Panc1 (cell line): ENCODE data around the gene SPCS3. TPM values are rescaled to one million over a fixed set of nuclear protein-coding genes. Genes with fewer than 3 reads are reported as not detected.

ENCODE experiments used
- ATAC-seq: fragments of 200-7000 bp; cut with Tn5 transposase; 2 replicates; pipeline ENCODE4 v1.9.1; 2020; ENCODE audit warnings: mild to moderate bottlenecking, moderate library complexity
- BruUV-seq: library from RNA; stranded (reverse); fragments of 400-500 nt; replicated peaks from 2 replicates; lab custom pipeline; 2021; lab: Mats Ljungman, UMichigan
- CTCF ChIA-PET: fragments of 300-600 bp; sonication (Branson Sonifier 250); formaldehyde crosslinking; loops from one replicate; lab custom pipeline; 2022; ENCODE audit warnings: antibody characterized with exemption; lab: Charles Lee
- POLR2A ChIA-PET: fragments of 300-600 bp; sonication (Branson Sonifier 250); formaldehyde crosslinking; loops from one replicate; lab custom pipeline; 2022; ENCODE audit warnings: antibody characterized with exemption; lab: Charles Lee
- DNase-seq: peaks from one replicate; pipeline ENCODE4 v3.0.0-alpha.2; 2010; ENCODE audit warnings: low read depth, low spot score
- H3K27ac ChIP-seq: 2 replicates; pipeline ENCODE4 v1.5.1; 2011; ENCODE audit warnings: mild to moderate bottlenecking, low read length, inconsistent platforms
- H3K27me3 ChIP-seq: fragments of 200-500 bp; sonication (Bioruptor generic); 2 replicates; pipeline ENCODE4 v1.6.0; 2014; ENCODE audit warnings: low read length, inconsistent platforms; ENCODE audit not compliant: control insufficient read depth, insufficient read depth
- H3K36me3 ChIP-seq: fragments of 200-500 bp; sonication (Bioruptor generic); 2 replicates; pipeline ENCODE4 v1.5.1; 2014; ENCODE audit warnings: inconsistent platforms, mild to moderate bottlenecking, low read length, moderate library complexity; ENCODE audit not compliant: control insufficient read depth, insufficient read depth
- H3K4me1 ChIP-seq: 2 replicates; pipeline ENCODE4 v1.5.1; 2011; ENCODE audit warnings: inconsistent platforms, mild to moderate bottlenecking, low read length, moderate library complexity; ENCODE audit not compliant: control insufficient read depth, insufficient read depth
- H3K4me3 ChIP-seq, 2 experiments: 2 replicates each; pipeline ENCODE4 v1.5.1; 2011 to 2012; ENCODE audit warnings: low read depth in 2 of 2, low read length in 2 of 2, mild to moderate bottlenecking in 2 of 2, inconsistent platforms in 1 of 2, moderate library complexity in 1 of 2
- H3K9me3 ChIP-seq: fragments of 200-500 bp; sonication (Bioruptor generic); 2 replicates; pipeline ENCODE4 v1.5.1; 2014; ENCODE audit warnings: low read depth, mild to moderate bottlenecking, inconsistent platforms, low read length, moderate library complexity; ENCODE audit not compliant: control insufficient read depth, insufficient read depth
- POLR2AphosphoS5 ChIP-seq: IDR thresholded peaks from 2 replicates; pipeline ENCODE4 v1.6.1; 2012; ENCODE audit warnings: mild to moderate bottlenecking, low read depth, low read length, moderate library complexity
- REST ChIP-seq, 2 experiments: IDR thresholded peaks; 2 replicates each; pipeline ENCODE4 v1.6.1; 2011 to 2012; ENCODE audit warnings: low read depth in 2 of 2, control low read depth in 1 of 2, low read length in 1 of 2, mild to moderate bottlenecking in 1 of 2, moderate library complexity in 1 of 2; ENCODE audit not compliant: insufficient read depth in 1 of 2
- SIN3A ChIP-seq: IDR thresholded peaks from 2 replicates; pipeline ENCODE4 v1.6.1; 2012; ENCODE audit warnings: low read depth, mild to moderate bottlenecking, low read length, moderate library complexity, borderline replicate concordance; ENCODE audit not compliant: insufficient read depth
- TCF7L2 ChIP-seq: IDR thresholded peaks from 2 replicates; pipeline ENCODE4 v1.6.1; 2011; ENCODE audit warnings: mild to moderate bottlenecking, low read depth, low read length, inconsistent platforms
- in situ Hi-C: cut with HindIII; loops from 2 replicates; pipeline ENCODE4 v1.10.0; 2016; ENCODE audit warnings: low sequenced_read_pairs, low pct_unique_long_range_greater_than_20kb
- intact Hi-C: fragments of 100-400 bp; cut with micrococcal nuclease; formaldehyde crosslinking; loops from one replicate; pipeline ENCODE4 v1.10.0; 2022; ENCODE audit not compliant: unreplicated experiment
- total RNA-seq: library from RNA; stranded (reverse); gene quantifications from one replicate; pipeline ENCODE4 v1.2.1, GENCODE V29; 2021; ENCODE audit not compliant: unreplicated experiment
- TF ChIP-seq, protein P1 (sequence below): fragments of 450-650 bp; IDR thresholded peaks from 2 replicates; pipeline ENCODE4 v1.5.1; 2017; ENCODE audit warnings: mild to moderate bottlenecking

SPCS3 gene
- total RNA-seq, 1 experiment from 2014 or later, result 78.5 TPM

DNA sequence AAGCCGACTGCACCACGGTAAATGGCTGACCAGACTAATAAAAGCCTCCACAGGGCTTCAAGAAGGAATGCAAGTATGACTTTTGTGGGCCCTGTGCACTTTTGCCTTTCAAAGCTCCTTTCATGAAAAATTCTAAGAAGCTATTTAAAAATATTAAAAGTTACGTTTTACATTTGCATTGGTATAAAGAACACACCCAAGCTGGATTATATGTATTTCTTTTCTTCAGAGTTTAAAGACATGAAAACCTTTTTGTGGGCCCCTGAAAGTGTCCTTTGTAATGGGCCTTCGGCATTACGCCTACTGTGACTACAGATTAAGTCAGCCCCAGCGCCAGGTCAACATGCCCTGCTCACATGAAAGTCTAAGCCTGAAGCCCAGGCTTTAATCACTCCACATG, 30.2 kb upstream of the SPCS3 start:
- H3K4me3 ChIP-seq, result no peak overlapping the region
- no peaks in the 10 kb centered on the region for H3K9me3 ChIP-seq
- intact Hi-C loops, result no loop called here
- in situ Hi-C loops, result no loop called here
- POLR2A ChIA-PET, result no interaction called here
- CTCF ChIA-PET, result no interaction called here
- no TSS peak for BruUV-seq
- DNase-seq, result no peak
- TF ChIP-seq SIN3A (no peak), REST (IDR thresholded peaks at IDR 0.05; ENCODE audit: insufficient read depth in 1 of 2, low read depth in 2 of 2, low read length in 1 of 2) (no peak), TCF7L2 (no peak), POLR2AphosphoS5 (no peak)
- TF ChIP-seq, protein P1, sequence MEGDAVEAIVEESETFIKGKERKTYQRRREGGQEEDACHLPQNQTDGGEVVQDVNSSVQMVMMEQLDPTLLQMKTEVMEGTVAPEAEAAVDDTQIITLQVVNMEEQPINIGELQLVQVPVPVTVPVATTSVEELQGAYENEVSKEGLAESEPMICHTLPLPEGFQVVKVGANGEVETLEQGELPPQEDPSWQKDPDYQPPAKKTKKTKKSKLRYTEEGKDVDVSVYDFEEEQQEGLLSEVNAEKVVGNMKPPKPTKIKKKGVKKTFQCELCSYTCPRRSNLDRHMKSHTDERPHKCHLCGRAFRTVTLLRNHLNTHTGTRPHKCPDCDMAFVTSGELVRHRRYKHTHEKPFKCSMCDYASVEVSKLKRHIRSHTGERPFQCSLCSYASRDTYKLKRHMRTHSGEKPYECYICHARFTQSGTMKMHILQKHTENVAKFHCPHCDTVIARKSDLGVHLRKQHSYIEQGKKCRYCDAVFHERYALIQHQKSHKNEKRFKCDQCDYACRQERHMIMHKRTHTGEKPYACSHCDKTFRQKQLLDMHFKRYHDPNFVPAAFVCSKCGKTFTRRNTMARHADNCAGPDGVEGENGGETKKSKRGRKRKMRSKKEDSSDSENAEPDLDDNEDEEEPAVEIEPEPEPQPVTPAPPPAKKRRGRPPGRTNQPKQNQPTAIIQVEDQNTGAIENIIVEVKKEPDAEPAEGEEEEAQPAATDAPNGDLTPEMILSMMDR, result no peak
- no peaks in the 10 kb centered on the region for H3K4me1 ChIP-seq
- no peak overlapping the region for H3K27ac ChIP-seq
- H3K27me3 ChIP-seq, result no peaks in the 10 kb centered on the region
- no peaks in the 10 kb centered on the region for H3K36me3 ChIP-seq
- no peak for ATAC-seq

DNA sequence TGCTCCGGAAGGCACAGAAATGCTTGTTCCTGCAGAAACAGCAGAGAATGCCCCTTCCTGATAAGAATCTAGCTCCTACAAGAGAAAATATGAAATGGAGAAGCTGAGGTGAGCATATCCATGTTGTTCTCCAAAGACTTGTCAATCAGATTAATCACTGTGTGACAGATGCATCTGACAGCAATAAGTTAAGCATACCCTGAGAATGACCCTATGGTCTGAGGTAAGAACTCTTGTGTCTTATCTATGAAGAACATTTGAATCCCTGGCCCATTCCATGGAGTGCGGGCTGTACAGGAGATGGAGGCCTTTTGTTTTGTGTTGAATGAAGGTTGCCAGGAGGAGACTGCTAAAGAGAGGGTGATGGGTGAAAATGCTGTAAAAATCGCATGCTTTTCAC, 29.2 kb upstream of the SPCS3 start:
- ChIA-PET CTCF (no interaction called here), POLR2A (no interaction called here)
- in situ Hi-C loops, result no loop called here
- no peak overlapping the region for H3K4me3 ChIP-seq
- H3K4me1 ChIP-seq, result no peaks in the 10 kb centered on the region
- H3K9me3 ChIP-seq, result no peaks in the 10 kb centered on the region
- no peaks in the 10 kb centered on the region for H3K27me3 ChIP-seq
- ATAC-seq (no peak), DNase-seq (no peak)
- no TSS peak for BruUV-seq
- H3K27ac ChIP-seq, result no peak overlapping the region
- TF ChIP-seq SIN3A (no peak), POLR2AphosphoS5 (no peak), REST (IDR thresholded peaks at IDR 0.05; ENCODE audit: insufficient read depth in 1 of 2, low read depth in 2 of 2, low read length in 1 of 2) (no peak), TCF7L2 (no peak)
- TF ChIP-seq, protein P1, result no peak
- H3K36me3 ChIP-seq, result no peaks in the 10 kb centered on the region
- intact Hi-C loops, result no loop called here
